Measurements from ENCODE around the gene ADPRS. TPM values are rescaled to one million over a fixed set of nuclear protein-coding genes. Genes with fewer than 3 reads are reported as not detected.

Gene ADPRS
- total and polyA plus RNA-seq, 2 donors (not counting 1 experiment from before 2014, with no cell fraction given): 25.3 to 30.9 TPM

GRCh38 chr1:36122062-36123030 lies 33.7 kb downstream of the ADPRS start:
- TF ChIP-seq CTCF (conservative IDR thresholded peaks at IDR 0.05 in 1 of 2, IDR thresholded peaks at IDR 0.05 in 1 of 2; ENCODE audit: low read depth in 1 of 2, low read length in 2 of 2) (no peak), EZH2 (IDR thresholded peaks at IDR 0.05; ENCODE audit: low read length, missing control alignments) (no peak)
- no peaks in the 10 kb centered on the region for H3K4me1 ChIP-seq (ENCODE audit: control insufficient read depth, extremely low read depth, insufficient read depth, low read length)
- H3K9ac ChIP-seq (ENCODE audit: insufficient read depth, low read length): no peak overlapping the region
- no peak overlapping the region for H3K27ac ChIP-seq (ENCODE audit: insufficient read depth, low read length)
- no peak overlapping the region for H3K4me2 ChIP-seq (ENCODE audit: extremely low read depth, insufficient read depth, low read length)
- peaks cover 3% of the 10 kb centered on the region for H3K27me3 ChIP-seq (ENCODE audit: control insufficient read depth, insufficient read depth, low read length)
- no peaks in the 10 kb centered on the region for H3K79me2 ChIP-seq (ENCODE audit: control insufficient read depth, insufficient read depth, low read length)
- H3K4me3 ChIP-seq (replicated peaks in 1 of 4; ENCODE audit: control extremely low read depth in 1 of 4, insufficient read depth in 1 of 4, low read depth in 3 of 4, low read length in 4 of 4): no peak overlapping the region
- no peaks in the 10 kb centered on the region for H3K9me3 ChIP-seq (ENCODE audit: control insufficient read depth, insufficient read depth, low read depth, low read length)
- no peak overlapping the region for H2AFZ ChIP-seq (ENCODE audit: low read length)
- no peaks in the 10 kb centered on the region for H4K20me1 ChIP-seq (ENCODE audit: control insufficient read depth, extremely low read depth, insufficient read depth, low read length)
- no peak for DNase-seq (ENCODE audit: low read depth in 2 of 2)
- no peaks in the 10 kb centered on the region for H3K36me3 ChIP-seq (ENCODE audit: control insufficient read depth, insufficient read depth, low read length)

GRCh38 chr1:36123356-36123755 lies 34.7 kb downstream of the ADPRS start:
- H3K4me3 ChIP-seq (replicated peaks in 1 of 4; ENCODE audit: control extremely low read depth in 1 of 4, insufficient read depth in 1 of 4, low read depth in 3 of 4, low read length in 4 of 4): no peak overlapping the region
- peak in 1 of 2 donors; percentile 39 for DNase-seq (ENCODE audit: low read depth in 2 of 2)
- no peak overlapping the region for H2AFZ ChIP-seq (ENCODE audit: low read length)
- no peaks in the 10 kb centered on the region for H3K9me3 ChIP-seq (ENCODE audit: control insufficient read depth, insufficient read depth, low read depth, low read length)
- no peak overlapping the region for H3K4me2 ChIP-seq (ENCODE audit: extremely low read depth, insufficient read depth, low read length)
- TF ChIP-seq EZH2 (IDR thresholded peaks at IDR 0.05; ENCODE audit: low read length, missing control alignments) (no peak), CTCF (conservative IDR thresholded peaks at IDR 0.05 in 1 of 2, IDR thresholded peaks at IDR 0.05 in 1 of 2; ENCODE audit: low read depth in 1 of 2, low read length in 2 of 2) (no peak)
- H4K20me1 ChIP-seq (ENCODE audit: control insufficient read depth, extremely low read depth, insufficient read depth, low read length): no peaks in the 10 kb centered on the region
- H3K9ac ChIP-seq (ENCODE audit: insufficient read depth, low read length): no peak overlapping the region
- no peaks in the 10 kb centered on the region for H3K36me3 ChIP-seq (ENCODE audit: control insufficient read depth, insufficient read depth, low read length)
- H3K27me3 ChIP-seq (ENCODE audit: control insufficient read depth, insufficient read depth, low read length): peaks cover 3% of the 10 kb centered on the region
- no peaks in the 10 kb centered on the region for H3K4me1 ChIP-seq (ENCODE audit: control insufficient read depth, extremely low read depth, insufficient read depth, low read length)
- no peak overlapping the region for H3K27ac ChIP-seq (ENCODE audit: insufficient read depth, low read length)
- no peaks in the 10 kb centered on the region for H3K79me2 ChIP-seq (ENCODE audit: control insufficient read depth, insufficient read depth, low read length)

GRCh38 chr1:36124404-36125128 lies 35.9 kb downstream of the ADPRS start:
- H4K20me1 ChIP-seq (ENCODE audit: control insufficient read depth, extremely low read depth, insufficient read depth, low read length): no peaks in the 10 kb centered on the region
- H3K27ac ChIP-seq (ENCODE audit: insufficient read depth, low read length): no peak overlapping the region
- no peak for DNase-seq (ENCODE audit: low read depth in 2 of 2)
- H3K9me3 ChIP-seq (ENCODE audit: control insufficient read depth, insufficient read depth, low read depth, low read length): no peaks in the 10 kb centered on the region
- no peaks in the 10 kb centered on the region for H3K79me2 ChIP-seq (ENCODE audit: control insufficient read depth, insufficient read depth, low read length)
- peak overlapping the region; percentile 13 for H3K4me2 ChIP-seq (ENCODE audit: extremely low read depth, insufficient read depth, low read length)
- no peak overlapping the region for H3K9ac ChIP-seq (ENCODE audit: insufficient read depth, low read length)
- H3K27me3 ChIP-seq (ENCODE audit: control insufficient read depth, insufficient read depth, low read length): peaks cover 3% of the 10 kb centered on the region
- no peak overlapping the region for H2AFZ ChIP-seq (ENCODE audit: low read length)
- H3K36me3 ChIP-seq (ENCODE audit: control insufficient read depth, insufficient read depth, low read length): no peaks in the 10 kb centered on the region
- peak overlapping the region in 1 of 4 experiments; percentile 35 for H3K4me3 ChIP-seq (replicated peaks in 1 of 4; ENCODE audit: control extremely low read depth in 1 of 4, insufficient read depth in 1 of 4, low read depth in 3 of 4, low read length in 4 of 4)
- TF ChIP-seq CTCF (conservative IDR thresholded peaks at IDR 0.05 in 1 of 2, IDR thresholded peaks at IDR 0.05 in 1 of 2; ENCODE audit: low read depth in 1 of 2, low read length in 2 of 2) (no peak), EZH2 (IDR thresholded peaks at IDR 0.05; ENCODE audit: low read length, missing control alignments) (no peak)
- H3K4me1 ChIP-seq (ENCODE audit: control insufficient read depth, extremely low read depth, insufficient read depth, low read length): no peaks in the 10 kb centered on the region
